ENCODE results near the gene DCAF5. TPM values are rescaled to one million over a fixed set of nuclear protein-coding genes. Genes with fewer than 3 reads are reported as not detected.

Gene DCAF5
- total and polyA plus RNA-seq, 3 experiments from 2014 or later = 31.2 to 91.7 (median 32.9) TPM

DNA sequence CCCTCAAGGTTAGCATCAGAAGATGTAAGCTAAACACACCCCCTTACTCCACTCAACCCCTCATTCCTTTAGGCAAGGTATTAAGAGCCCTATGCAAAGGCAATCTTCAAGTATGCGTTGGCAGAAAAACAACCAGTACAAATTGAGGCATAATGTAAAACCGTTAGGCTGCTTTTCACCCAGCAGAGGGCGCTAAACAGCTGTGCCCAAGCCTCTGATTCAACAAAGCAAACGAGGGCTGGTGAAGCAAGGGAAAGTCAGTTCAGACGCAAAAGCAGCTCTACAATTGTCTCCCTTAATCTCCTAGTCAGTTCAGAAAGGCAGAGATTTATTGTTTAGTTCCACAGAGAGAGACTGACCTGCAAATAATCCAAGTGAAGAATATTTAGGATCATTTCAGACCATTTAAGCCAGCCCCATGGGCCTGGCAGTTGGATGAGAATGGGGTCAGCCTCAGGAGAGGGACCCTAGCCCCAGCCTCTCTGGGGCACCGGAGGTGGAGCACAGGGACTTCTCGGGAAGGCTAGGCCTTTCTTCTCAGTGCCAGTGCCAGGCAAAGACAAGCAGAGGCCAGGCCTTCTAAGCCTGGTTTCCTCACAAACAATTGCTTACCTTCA lies 23.5 kb downstream of the DCAF5 start:
- peaks cover 0 to 2% (median 0%) of the 10 kb centered on the region in 3 donors for H3K36me3 Mint-ChIP-seq

GRCh38 chr14:69118305-69118704 lies 34.6 kb downstream of the DCAF5 start:
- ChIA-PET POLR2A (no interaction called here), CTCF (interaction anchor here (1.2 kb wide), 1 partner anchor 11 kb away, joined by 5 read pairs; no protein-coding TSS in a partner anchor)
- H3K4me3 ChIP-seq (ENCODE audit: low read length) = no peak overlapping the region
- H3K27me3 ChIP-seq (ENCODE audit: insufficient read depth, low read length, poor library complexity, severe bottlenecking) = no peaks in the 10 kb centered on the region
- H3K4me1 ChIP-seq (ENCODE audit: insufficient read depth, low read length) = peaks cover 32% of the 10 kb centered on the region
- no peak overlapping the region for H3K4me3 Mint-ChIP-seq
- no peaks in the 10 kb centered on the region for H3K9me3 Mint-ChIP-seq
- peaks cover 51 to 74% (median 51%) of the 10 kb centered on the region in 3 donors for H3K4me1 Mint-ChIP-seq
- DNase-seq = no peak
- no peaks in the 10 kb centered on the region for H3K9me3 ChIP-seq (ENCODE audit: low read length)
- peaks cover 0 to 87% (median 23%) of the 10 kb centered on the region in 3 donors for H3K36me3 Mint-ChIP-seq
- H3K36me3 ChIP-seq (ENCODE audit: insufficient read depth, low read length) = peaks cover 24% of the 10 kb centered on the region
- H3K27ac ChIP-seq (ENCODE audit: low read depth, low read length) = no peak overlapping the region
- H3K27me3 Mint-ChIP-seq = no peaks in the 10 kb centered on the region
- H3K27ac Mint-ChIP-seq = peak overlapping the region in 6 of 8 donors; percentile 17 to 88 (median 60)

More for the DNA sequence above, 23.5 kb downstream of the DCAF5 start:
- no peaks in the 10 kb centered on the region for H3K27me3 ChIP-seq (ENCODE audit: insufficient read depth, low read length, poor library complexity, severe bottlenecking)
- no peaks in the 10 kb centered on the region for H3K9me3 ChIP-seq (ENCODE audit: low read length)
- ChIA-PET CTCF (interaction anchor here (0.5 to 2.8 kb wide), 21 partner anchors 10 to 445 kb away, joined by 3 to 19 read pairs (median 4); partner anchors contain the start of genes CCDC177 and EXD2), POLR2A (no interaction called here)
- H3K36me3 ChIP-seq (ENCODE audit: insufficient read depth, low read length) = no peaks in the 10 kb centered on the region
- DNase-seq = peak; percentile 53 to 81 (median 55)
- no peak overlapping the region for H3K4me3 ChIP-seq (ENCODE audit: low read length)
- H3K27ac Mint-ChIP-seq = peak overlapping the region; percentile 7 to 87 (median 74)
- H3K27ac ChIP-seq (ENCODE audit: low read depth, low read length) = no peak overlapping the region
- peak overlapping the region in 1 of 7 donors; percentile 10 for H3K4me3 Mint-ChIP-seq
- peaks cover 65 to 93% (median 89%) of the 10 kb centered on the region in 3 donors for H3K4me1 Mint-ChIP-seq
- H3K27me3 Mint-ChIP-seq = no peaks in the 10 kb centered on the region
- no peaks in the 10 kb centered on the region for H3K9me3 Mint-ChIP-seq
- H3K4me1 ChIP-seq (ENCODE audit: insufficient read depth, low read length) = peaks cover 29% of the 10 kb centered on the region

DNA sequence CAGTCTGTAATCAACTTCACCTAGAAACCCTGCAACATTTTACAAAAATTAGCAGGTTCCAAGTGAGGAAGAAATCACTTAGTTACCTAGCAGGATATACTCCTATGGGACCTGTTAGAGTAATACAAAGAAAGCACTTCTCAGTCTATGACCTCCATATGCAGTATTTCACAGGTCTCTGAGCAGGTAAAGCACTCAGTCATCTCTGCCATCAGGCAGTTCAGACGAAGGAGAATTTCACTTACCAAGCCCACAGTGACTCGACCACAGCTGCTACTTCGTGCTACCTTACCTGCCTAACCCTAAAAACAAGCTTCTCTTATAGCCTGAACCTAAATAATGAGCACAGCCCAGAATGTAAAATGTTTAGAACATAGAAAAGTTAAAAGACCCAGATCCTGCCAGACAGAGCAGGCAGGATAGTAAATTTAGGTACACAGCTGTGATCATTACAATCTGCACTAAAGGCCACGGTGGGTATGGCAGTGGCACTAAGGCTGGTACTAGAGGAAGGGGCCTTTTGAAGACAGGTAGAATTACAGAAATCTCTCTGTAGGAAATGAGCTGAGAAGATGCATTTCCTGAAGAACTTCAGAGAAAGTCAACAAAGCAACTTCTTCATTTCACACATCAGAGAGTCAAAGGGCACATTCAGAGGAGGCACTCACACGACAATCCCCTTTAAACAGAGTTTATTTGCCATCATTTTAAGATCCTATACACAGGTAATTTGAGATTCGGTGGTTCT lies 35.7 kb downstream of the DCAF5 start:
- Histone ChIP-seq H3K27me3 (ENCODE audit: insufficient read depth, low read length, poor library complexity, severe bottlenecking) (no peaks in the 10 kb centered on the region), H3K4me3 (ENCODE audit: low read length) (no peak overlapping the region), H3K4me1 (ENCODE audit: insufficient read depth, low read length) (peaks cover 32% of the 10 kb centered on the region), H3K36me3 (ENCODE audit: insufficient read depth, low read length) (peaks cover 24% of the 10 kb centered on the region), H3K27ac (ENCODE audit: low read depth, low read length) (no peak overlapping the region), H3K9me3 (ENCODE audit: low read length) (no peaks in the 10 kb centered on the region)
- peak in 1 of 5 donors; percentile 41 for DNase-seq
- Mint-ChIP-seq H3K27ac (peak overlapping the region in 6 of 8 donors; percentile 12 to 69 (median 50)), H3K9me3 (no peaks in the 10 kb centered on the region), H3K4me3 (no peak overlapping the region), H3K36me3 (peaks cover 0 to 92% (median 18%) of the 10 kb centered on the region in 3 donors), H3K4me1 (peaks cover 43 to 64% (median 45%) of the 10 kb centered on the region in 3 donors), H3K27me3 (no peaks in the 10 kb centered on the region)
- CTCF ChIA-PET = no interaction called here
- POLR2A ChIA-PET = no interaction called here

GRCh38 chr14:69115407-69116185 lies 37.3 kb downstream of the DCAF5 start:
- Mint-ChIP-seq H3K9me3 (no peaks in the 10 kb centered on the region), H3K27ac (peak overlapping the region in 3 of 8 donors; percentile 29 to 51 (median 46)), H3K4me3 (no peak overlapping the region), H3K27me3 (no peaks in the 10 kb centered on the region), H3K36me3 (peaks cover 6 to 89% (median 18%) of the 10 kb centered on the region in 3 donors), H3K4me1 (peaks cover 27 to 52% (median 29%) of the 10 kb centered on the region in 3 donors)
- H3K27ac ChIP-seq (ENCODE audit: low read depth, low read length) = no peak overlapping the region
- no peaks in the 10 kb centered on the region for H3K27me3 ChIP-seq (ENCODE audit: insufficient read depth, low read length, poor library complexity, severe bottlenecking)
- POLR2A ChIA-PET = no interaction called here
- H3K4me3 ChIP-seq (ENCODE audit: low read length) = no peak overlapping the region
- H3K36me3 ChIP-seq (ENCODE audit: insufficient read depth, low read length) = peaks cover 24% of the 10 kb centered on the region
- DNase-seq = no peak
- no peaks in the 10 kb centered on the region for H3K9me3 ChIP-seq (ENCODE audit: low read length)
- CTCF ChIA-PET = no interaction called here
- peaks cover 22% of the 10 kb centered on the region for H3K4me1 ChIP-seq (ENCODE audit: insufficient read depth, low read length)

GRCh38 chr14:69114763-69115162 lies 38.2 kb downstream of the DCAF5 start:
- H3K27me3 ChIP-seq (ENCODE audit: insufficient read depth, low read length, poor library complexity, severe bottlenecking) = no peaks in the 10 kb centered on the region
- H3K4me3 Mint-ChIP-seq = no peak overlapping the region
- H3K4me1 Mint-ChIP-seq = peaks cover 23 to 44% (median 24%) of the 10 kb centered on the region in 3 donors
- no peak overlapping the region for H3K27ac ChIP-seq (ENCODE audit: low read depth, low read length)
- H3K36me3 ChIP-seq (ENCODE audit: insufficient read depth, low read length) = peaks cover 24% of the 10 kb centered on the region
- H3K9me3 Mint-ChIP-seq = no peaks in the 10 kb centered on the region
- peaks cover 20% of the 10 kb centered on the region for H3K4me1 ChIP-seq (ENCODE audit: insufficient read depth, low read length)
- no peaks in the 10 kb centered on the region for H3K27me3 Mint-ChIP-seq
- CTCF ChIA-PET = no interaction called here
- H3K36me3 Mint-ChIP-seq = peaks cover 6 to 83% (median 18%) of the 10 kb centered on the region in 3 donors
- POLR2A ChIA-PET = no interaction called here
- H3K9me3 ChIP-seq (ENCODE audit: low read length) = no peaks in the 10 kb centered on the region
- no peak for DNase-seq
- H3K4me3 ChIP-seq (ENCODE audit: low read length) = no peak overlapping the region
- H3K27ac Mint-ChIP-seq = no peak overlapping the region

GRCh38 chr14:69108358-69108757 lies 44.6 kb downstream of the DCAF5 start:
- Histone ChIP-seq H3K27ac (ENCODE audit: low read depth, low read length) (no peak overlapping the region), H3K9me3 (ENCODE audit: low read length) (no peaks in the 10 kb centered on the region), H3K36me3 (ENCODE audit: insufficient read depth, low read length) (peaks cover 19% of the 10 kb centered on the region), H3K4me1 (ENCODE audit: insufficient read depth, low read length) (no peaks in the 10 kb centered on the region), H3K4me3 (ENCODE audit: low read length) (no peak overlapping the region), H3K27me3 (ENCODE audit: insufficient read depth, low read length, poor library complexity, severe bottlenecking) (no peaks in the 10 kb centered on the region)
- CTCF ChIA-PET = interaction anchor here (1.3 kb wide), 1 partner anchor 9 kb away, joined by 3 read pairs; no protein-coding TSS in a partner anchor
- Mint-ChIP-seq H3K36me3 (peaks cover 6 to 67% (median 16%) of the 10 kb centered on the region in 3 donors), H3K9me3 (no peaks in the 10 kb centered on the region), H3K4me3 (no peak overlapping the region), H3K4me1 (peaks cover 2 to 14% (median 6%) of the 10 kb centered on the region in 3 donors), H3K27ac (peak overlapping the region in 3 of 8 donors; percentile 6 to 37 (median 13)), H3K27me3 (no peaks in the 10 kb centered on the region)
- DNase-seq = no peak
- POLR2A ChIA-PET = no interaction called here

- Histone ChIP-seq H3K27me3 (ENCODE audit: insufficient read depth, low read length, poor library complexity, severe bottlenecking) (no peaks in the 10 kb centered on the region), H3K36me3 (ENCODE audit: insufficient read depth, low read length) (peaks cover 19% of the 10 kb centered on the region), H3K27ac (ENCODE audit: low read depth, low read length) (no peak overlapping the region), H3K4me1 (ENCODE audit: insufficient read depth, low read length) (no peaks in the 10 kb centered on the region), H3K9me3 (ENCODE audit: low read length) (no peaks in the 10 kb centered on the region), H3K4me3 (ENCODE audit: low read length) (no peak overlapping the region)
- Mint-ChIP-seq H3K27me3 (no peaks in the 10 kb centered on the region), H3K4me3 (no peak overlapping the region), H3K9me3 (no peaks in the 10 kb centered on the region), H3K4me1 (peaks cover 2 to 14% (median 3%) of the 10 kb centered on the region in 3 donors), H3K36me3 (peaks cover 6 to 67% (median 16%) of the 10 kb centered on the region in 3 donors), H3K27ac (peak overlapping the region in 2 of 8 donors; percentile 22 to 83)
- CTCF ChIA-PET = interaction anchor here (0.7 to 2.1 kb wide), 4 partner anchors 9 to 244 kb away, joined by 3 to 8 read pairs (median 4); no protein-coding TSS in a partner anchor
- DNase-seq = peak in 3 of 5 donors; percentile 5 to 45 (median 33)
- POLR2A ChIA-PET = no interaction called here
These were observed 45.4 kb downstream of the DCAF5 start for GRCh38 chr14:69107407-69108003.
